ENCODE results near the gene PTPRG.

- no peak for TF ChIP-seq CTCF (conservative IDR thresholded peaks at IDR 0.05; ENCODE audit: low read length)
- no peak for TF ChIP-seq EZH2phosphoT487 (IDR thresholded peaks at IDR 0.05; ENCODE audit: borderline replicate concordance, low read depth, low read length)
Observed at GRCh38 chr3:61868499-61868898, 307.1 kb downstream of the PTPRG start.
